Gastrocnemius medialis (tissue), 4 donors: ENCODE measurements around the gene GAS7.

ENCODE experiments used
- CTCF ChIP-seq, 5 experiments: fragments of 450-650 bp in 3 of 5; fragments of 200-600 bp in 2 of 5; sonication (generic) in 2 of 5; IDR thresholded peaks in 4 of 5; conservative IDR thresholded peaks in 1 of 5; 1 replicate in 4 of 5; 2 replicates in 1 of 5; pipeline ENCODE4 v1.5.1; 2016 to 2019; ENCODE audit warnings: antibody characterized with exemption in 5 of 5, mild to moderate bottlenecking in 3 of 5, moderate library complexity in 3 of 5
- POLR2A ChIP-seq, 2 donors: fragments of 450-650 bp; IDR thresholded peaks; one replicate each; pipeline ENCODE4 v1.6.1; 2017; ENCODE audit warnings: antibody characterized with exemption in 2 of 2, mild to moderate bottlenecking in 2 of 2, moderate library complexity in 2 of 2

- TF ChIP-seq CTCF (IDR thresholded peaks at IDR 0.05 in 4 of 5, conservative IDR thresholded peaks at IDR 0.05 in 1 of 5), result no peak
- TF ChIP-seq POLR2A (IDR thresholded peaks at IDR 0.05), result no peak
These were observed 260.5 kb downstream of the GAS7 start for GRCh38 chr17:9937901-9938300.
